ENCODE data around the gene GPATCH2L. TPM values are rescaled to one million over a fixed set of nuclear protein-coding genes. Genes with fewer than 3 reads are reported as not detected.

GPATCH2L gene
- total RNA-seq, 6 experiments from 2014 or later, result 10.0 to 20.7 (median 14.7) TPM

DNA sequence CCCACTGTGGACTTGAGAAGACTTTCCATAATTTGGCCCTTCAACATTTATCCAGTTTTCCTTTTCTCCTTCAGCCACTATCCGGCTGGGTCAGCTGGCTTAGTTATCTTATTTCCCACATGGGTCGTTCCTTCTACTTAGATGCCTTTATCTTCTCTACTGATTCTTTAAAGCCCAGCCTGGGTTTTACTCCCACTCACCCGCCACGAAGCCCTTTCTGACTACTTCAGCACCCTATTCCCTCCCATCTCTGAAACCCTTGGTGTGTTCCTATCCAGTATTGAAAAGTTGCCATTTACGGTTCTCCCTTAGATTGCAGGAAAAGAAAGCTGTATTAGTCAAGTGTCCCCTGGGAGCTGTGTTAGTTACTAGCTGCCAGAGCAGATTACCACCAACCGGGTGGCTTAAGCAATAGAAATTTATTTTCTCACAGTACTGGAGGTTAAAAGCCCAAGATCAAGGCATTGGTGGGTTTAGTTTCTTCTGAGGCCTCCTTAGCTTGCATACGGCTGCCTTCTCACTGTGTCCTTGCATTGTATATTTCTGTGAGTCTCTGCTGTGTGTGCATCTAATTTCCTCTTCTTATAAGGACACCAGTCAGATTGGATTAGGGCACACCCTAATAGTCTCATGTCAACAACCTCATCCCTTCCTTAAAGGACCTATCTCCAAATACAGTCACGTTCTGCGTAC is 105.5 kb downstream of the GPATCH2L start:
- Histone ChIP-seq H3K27ac (no peak overlapping the region), H3K4me3 (no peak overlapping the region), H3K27me3 (no peaks in the 10 kb centered on the region), H3K4me1 (peaks cover 0 to 6% (median 0%) of the 10 kb centered on the region in 4 donors), H3K36me3 (no peaks in the 10 kb centered on the region), H3K9me3 (no peaks in the 10 kb centered on the region)
- no peak for TF ChIP-seq POLR2A (IDR thresholded peaks at IDR 0.05)
- TF ChIP-seq, protein P1, sequence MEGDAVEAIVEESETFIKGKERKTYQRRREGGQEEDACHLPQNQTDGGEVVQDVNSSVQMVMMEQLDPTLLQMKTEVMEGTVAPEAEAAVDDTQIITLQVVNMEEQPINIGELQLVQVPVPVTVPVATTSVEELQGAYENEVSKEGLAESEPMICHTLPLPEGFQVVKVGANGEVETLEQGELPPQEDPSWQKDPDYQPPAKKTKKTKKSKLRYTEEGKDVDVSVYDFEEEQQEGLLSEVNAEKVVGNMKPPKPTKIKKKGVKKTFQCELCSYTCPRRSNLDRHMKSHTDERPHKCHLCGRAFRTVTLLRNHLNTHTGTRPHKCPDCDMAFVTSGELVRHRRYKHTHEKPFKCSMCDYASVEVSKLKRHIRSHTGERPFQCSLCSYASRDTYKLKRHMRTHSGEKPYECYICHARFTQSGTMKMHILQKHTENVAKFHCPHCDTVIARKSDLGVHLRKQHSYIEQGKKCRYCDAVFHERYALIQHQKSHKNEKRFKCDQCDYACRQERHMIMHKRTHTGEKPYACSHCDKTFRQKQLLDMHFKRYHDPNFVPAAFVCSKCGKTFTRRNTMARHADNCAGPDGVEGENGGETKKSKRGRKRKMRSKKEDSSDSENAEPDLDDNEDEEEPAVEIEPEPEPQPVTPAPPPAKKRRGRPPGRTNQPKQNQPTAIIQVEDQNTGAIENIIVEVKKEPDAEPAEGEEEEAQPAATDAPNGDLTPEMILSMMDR (IDR thresholded peaks at IDR 0.05), result no peak
- ATAC-seq (no peak), DNase-seq (no peak)
- WGBS (ENCODE audit: insufficient coverage, low coverage, low lambda C conversion rate, missing lambda C conversion rate), result 81% methylated on average over 9 of the region's 9 CpGs
- intact Hi-C loops (cut with DNase I), result no loop called here

DNA sequence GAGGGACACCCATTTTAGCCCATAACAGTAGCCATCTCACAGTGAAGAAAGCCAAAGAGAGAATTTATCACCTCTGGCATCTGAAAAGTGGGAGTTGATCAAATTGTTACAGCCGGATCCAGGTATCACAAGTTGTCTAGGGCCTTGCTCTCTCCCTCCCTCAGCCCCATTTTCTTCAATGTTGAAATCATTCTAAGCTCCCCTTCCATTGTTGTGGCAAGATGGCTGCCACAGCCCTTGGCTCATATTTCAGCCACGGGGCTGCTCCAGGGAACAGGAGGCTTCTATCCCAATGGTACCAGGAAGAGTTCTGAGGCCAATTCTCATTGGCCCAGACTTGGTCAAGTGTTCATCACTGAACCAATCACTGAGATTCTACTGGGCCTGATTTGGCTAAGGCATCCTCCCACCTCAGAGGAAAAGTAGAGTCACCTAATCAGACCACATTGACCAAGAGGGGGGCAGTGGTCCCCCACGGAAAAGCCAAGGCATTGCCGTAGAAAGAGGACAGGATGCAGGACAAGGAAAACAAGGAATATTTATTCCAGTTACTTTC is 106.2 kb downstream of the GPATCH2L start:
- H3K4me1 ChIP-seq, result peaks cover 0 to 3% (median 0%) of the 10 kb centered on the region in 4 donors
- no peaks in the 10 kb centered on the region for H3K9me3 ChIP-seq
- 91% methylated on average over 3 of the region's 4 CpGs for WGBS (ENCODE audit: insufficient coverage, low coverage, low lambda C conversion rate, missing lambda C conversion rate)
- DNase-seq, result no peak
- intact Hi-C loops (cut with DNase I), result no loop called here
- ATAC-seq, result no peak
- no peaks in the 10 kb centered on the region for H3K36me3 ChIP-seq
- H3K4me3 ChIP-seq, result no peak overlapping the region
- no peak for TF ChIP-seq POLR2A (IDR thresholded peaks at IDR 0.05)
- TF ChIP-seq, protein P1 (IDR thresholded peaks at IDR 0.05), result no peak
- no peaks in the 10 kb centered on the region for H3K27me3 ChIP-seq
- no peak overlapping the region for H3K27ac ChIP-seq

DNA sequence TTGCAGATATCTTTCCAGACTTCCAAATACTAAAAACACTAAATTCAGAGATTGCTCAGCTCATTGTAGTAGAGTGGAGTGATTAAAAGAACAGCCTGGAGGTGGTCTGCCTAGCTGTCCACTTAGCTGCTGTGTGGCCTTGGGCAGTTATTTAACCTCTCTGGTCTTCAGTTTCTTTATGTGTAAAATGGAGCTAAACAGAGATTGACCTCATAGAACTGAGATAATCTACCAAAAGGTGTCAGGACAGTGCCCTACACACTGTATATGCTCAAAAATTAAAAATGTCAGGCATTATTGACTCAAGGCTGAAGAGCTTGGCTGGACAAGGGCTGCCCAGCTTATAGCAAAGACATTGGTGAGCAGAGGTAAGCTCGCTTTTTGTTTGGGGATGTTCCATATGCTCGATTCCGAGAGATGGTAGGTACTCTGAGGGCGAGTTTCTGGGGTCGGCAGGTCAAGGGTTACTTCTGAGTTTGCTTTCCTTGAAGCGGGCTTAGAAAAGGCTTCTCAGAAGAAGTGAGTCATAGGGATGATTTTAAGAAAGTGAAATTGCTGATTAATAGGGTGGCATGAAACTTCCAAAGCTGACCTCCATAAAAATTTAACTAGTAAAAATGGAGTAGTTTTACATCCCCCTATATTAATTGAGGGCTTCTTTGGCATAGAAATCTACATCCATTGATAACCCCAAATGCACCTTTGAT is 107.5 kb downstream of the GPATCH2L start:
- Histone ChIP-seq H3K36me3 (no peaks in the 10 kb centered on the region), H3K4me3 (no peak overlapping the region), H3K27ac (no peak overlapping the region), H3K4me1 (no peaks in the 10 kb centered on the region), H3K9me3 (no peaks in the 10 kb centered on the region), H3K27me3 (no peaks in the 10 kb centered on the region)
- ATAC-seq (no peak), DNase-seq (no peak)
- intact Hi-C loops (cut with DNase I), result no loop called here
- WGBS (ENCODE audit: insufficient coverage, low coverage, low lambda C conversion rate, missing lambda C conversion rate), result 85% methylated on average over 6 of the region's 6 CpGs
- TF ChIP-seq POLR2A (IDR thresholded peaks at IDR 0.05), result no peak
- TF ChIP-seq, protein P1 (IDR thresholded peaks at IDR 0.05), result no peak

DNA sequence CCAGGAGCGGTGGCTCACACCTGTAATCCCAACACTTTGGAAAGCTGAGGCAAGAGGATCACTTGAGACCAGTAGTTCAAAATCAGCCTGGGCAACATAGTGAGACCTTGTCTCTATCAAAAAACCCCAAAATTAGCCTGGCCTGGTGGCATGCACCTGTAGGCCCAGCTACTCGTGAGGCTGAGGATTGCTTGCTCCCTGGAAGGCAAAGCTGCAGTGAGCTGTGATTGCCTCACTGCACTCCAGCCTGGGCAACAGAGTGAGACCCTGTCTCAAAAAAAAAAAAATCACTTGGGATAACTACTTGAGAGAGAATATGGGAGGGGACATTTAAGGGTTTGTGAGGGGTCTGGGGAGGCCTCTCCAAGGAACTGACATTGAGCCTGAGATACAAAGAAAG is 109.0 kb downstream of the GPATCH2L start:
- TF ChIP-seq POLR2A (IDR thresholded peaks at IDR 0.05), result no peak
- TF ChIP-seq, protein P1 (IDR thresholded peaks at IDR 0.05), result no peak
- WGBS (ENCODE audit: insufficient coverage, low coverage, low lambda C conversion rate, missing lambda C conversion rate), result no CpG with 5 or more reads among the region's 2 CpGs
- no peak for ATAC-seq

More for the DNA sequence above, 109.0 kb downstream of the GPATCH2L start:
- Histone ChIP-seq H3K27ac (no peak overlapping the region), H3K4me1 (no peaks in the 10 kb centered on the region), H3K9me3 (no peaks in the 10 kb centered on the region), H3K27me3 (no peaks in the 10 kb centered on the region), H3K36me3 (no peaks in the 10 kb centered on the region), H3K4me3 (no peak overlapping the region)
- DNase-seq, result no peak
- intact Hi-C loops (cut with DNase I), result no loop called here
